ENCODE measurements around the gene TLK1.
"Not testable (repeated sequence)": the region's sequence is repeated elsewhere in the genome, so short reads cannot be mapped to it uniquely, and the experiment has no call there.

Gene TLK1

DNA sequence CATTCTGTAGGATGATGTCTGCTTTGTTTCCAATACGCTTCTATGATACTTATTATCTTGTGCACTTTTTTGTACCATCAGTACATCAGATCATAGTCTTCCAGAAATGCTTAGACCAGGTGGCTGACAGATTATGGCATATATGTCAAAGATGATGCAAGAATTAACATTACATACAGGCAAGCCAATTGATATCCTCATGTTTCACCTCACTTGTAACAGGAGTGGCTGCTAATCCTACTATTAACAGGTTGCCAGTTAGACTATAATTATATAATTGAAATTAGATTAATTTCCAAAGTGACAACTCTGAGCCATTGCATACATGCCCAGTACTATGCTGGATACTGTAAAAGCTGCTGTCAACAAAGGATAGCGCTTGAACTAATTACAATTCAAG is 77.2 kb downstream of the TLK1 start:
- no peak for TF ChIP-seq ZFX (IDR thresholded peaks at IDR 0.05)
- TF ChIP-seq, protein P1, sequence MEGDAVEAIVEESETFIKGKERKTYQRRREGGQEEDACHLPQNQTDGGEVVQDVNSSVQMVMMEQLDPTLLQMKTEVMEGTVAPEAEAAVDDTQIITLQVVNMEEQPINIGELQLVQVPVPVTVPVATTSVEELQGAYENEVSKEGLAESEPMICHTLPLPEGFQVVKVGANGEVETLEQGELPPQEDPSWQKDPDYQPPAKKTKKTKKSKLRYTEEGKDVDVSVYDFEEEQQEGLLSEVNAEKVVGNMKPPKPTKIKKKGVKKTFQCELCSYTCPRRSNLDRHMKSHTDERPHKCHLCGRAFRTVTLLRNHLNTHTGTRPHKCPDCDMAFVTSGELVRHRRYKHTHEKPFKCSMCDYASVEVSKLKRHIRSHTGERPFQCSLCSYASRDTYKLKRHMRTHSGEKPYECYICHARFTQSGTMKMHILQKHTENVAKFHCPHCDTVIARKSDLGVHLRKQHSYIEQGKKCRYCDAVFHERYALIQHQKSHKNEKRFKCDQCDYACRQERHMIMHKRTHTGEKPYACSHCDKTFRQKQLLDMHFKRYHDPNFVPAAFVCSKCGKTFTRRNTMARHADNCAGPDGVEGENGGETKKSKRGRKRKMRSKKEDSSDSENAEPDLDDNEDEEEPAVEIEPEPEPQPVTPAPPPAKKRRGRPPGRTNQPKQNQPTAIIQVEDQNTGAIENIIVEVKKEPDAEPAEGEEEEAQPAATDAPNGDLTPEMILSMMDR (conservative IDR thresholded peaks at IDR 0.05) = no peak

DNA sequence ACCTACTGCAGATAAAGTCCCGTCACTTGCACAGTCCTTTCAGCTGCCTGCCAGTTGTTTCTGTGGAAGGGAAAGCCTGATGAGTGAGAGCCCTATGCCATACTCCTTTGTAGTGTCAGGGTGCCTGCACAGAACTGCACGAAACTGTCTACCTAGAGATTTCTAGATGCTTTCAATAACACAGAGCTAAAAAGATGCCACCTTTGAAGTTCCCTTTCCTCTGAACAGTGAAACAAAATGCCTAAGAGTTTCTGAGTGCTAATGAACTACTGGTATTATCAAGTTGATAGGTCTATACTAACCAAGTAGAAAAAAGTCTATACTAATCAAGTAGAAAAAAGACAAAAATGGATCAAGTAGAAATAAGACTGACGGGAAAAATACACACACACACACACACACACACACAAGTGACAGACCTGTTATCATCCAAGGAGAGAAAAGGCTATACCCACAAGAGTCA is 79.0 kb downstream of the TLK1 start:
- H3K27ac ChIP-seq = no peak overlapping the region
- TF ChIP-seq, protein P1 (conservative IDR thresholded peaks at IDR 0.05) = no peak
- TF ChIP-seq ZFX (IDR thresholded peaks at IDR 0.05) = no peak

More for the DNA sequence above, 77.2 kb downstream of the TLK1 start:
- no peak overlapping the region for H3K27ac ChIP-seq

DNA sequence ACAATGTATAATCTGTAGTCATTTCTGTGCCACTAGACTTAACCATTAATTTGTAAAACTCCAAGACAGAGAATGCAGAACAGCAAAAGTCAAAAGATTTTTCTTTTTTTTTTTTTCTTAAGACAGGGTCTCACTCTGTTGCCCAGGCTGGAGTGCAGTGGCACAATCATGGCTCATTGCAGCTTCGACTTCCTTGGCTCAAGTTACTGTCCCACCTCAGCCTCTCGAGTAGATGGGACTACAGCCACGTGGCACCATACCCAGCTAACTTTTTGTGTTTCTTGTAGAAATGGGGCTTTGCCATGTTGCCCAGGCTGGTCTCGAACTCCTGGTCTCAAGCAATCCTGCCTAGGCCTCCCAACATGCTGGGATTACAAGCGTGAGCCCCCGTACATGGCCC is 80.1 kb downstream of the TLK1 start:
- no peak overlapping the region for H3K27ac ChIP-seq
- TF ChIP-seq, protein P1 (conservative IDR thresholded peaks at IDR 0.05) = no peak
- no peak for TF ChIP-seq ZFX (IDR thresholded peaks at IDR 0.05)

DNA sequence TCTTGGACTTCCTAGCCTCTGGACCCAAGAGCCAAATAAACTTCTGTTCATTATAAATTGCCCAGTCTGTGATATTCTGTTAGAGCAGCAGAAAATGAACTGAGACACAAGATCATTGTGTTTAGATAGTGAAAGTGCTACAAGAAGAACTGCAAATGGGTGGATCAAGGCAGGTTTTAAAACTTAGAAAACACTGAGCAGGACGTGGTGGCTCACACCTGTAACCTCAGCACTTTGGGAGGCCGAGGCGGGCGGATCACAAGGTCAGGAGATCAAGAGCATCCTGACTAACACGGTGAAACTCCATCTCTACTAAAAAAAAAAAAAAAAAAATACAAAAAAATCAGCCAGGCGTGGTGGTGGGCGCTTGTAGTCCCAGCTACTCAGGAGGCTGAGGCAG is 84.3 kb downstream of the TLK1 start:
- not testable (repeated sequence) for H3K27ac ChIP-seq

DNA sequence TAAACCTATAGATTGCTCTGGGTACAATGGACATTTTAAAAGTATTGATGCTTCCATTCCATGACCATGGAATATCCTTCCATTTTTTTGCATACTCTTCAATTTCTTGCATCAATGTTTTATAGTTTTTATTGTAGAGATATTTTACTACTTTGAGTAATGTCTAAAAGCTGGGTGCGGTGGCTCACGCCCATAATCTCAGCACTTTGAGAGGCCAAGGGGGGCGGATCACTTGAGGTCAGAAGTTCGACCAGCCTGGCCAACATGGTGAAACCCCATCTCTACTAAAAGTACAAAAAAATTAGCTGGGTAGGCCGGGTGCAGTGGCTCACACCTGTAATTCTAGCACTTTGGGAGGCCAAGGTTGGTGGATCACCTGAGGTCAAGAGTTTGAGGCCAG is 88.5 kb downstream of the TLK1 start:
- TF ChIP-seq, protein P1 (conservative IDR thresholded peaks at IDR 0.05) = no peak
- no peak for TF ChIP-seq ZFX (IDR thresholded peaks at IDR 0.05)

DNA sequence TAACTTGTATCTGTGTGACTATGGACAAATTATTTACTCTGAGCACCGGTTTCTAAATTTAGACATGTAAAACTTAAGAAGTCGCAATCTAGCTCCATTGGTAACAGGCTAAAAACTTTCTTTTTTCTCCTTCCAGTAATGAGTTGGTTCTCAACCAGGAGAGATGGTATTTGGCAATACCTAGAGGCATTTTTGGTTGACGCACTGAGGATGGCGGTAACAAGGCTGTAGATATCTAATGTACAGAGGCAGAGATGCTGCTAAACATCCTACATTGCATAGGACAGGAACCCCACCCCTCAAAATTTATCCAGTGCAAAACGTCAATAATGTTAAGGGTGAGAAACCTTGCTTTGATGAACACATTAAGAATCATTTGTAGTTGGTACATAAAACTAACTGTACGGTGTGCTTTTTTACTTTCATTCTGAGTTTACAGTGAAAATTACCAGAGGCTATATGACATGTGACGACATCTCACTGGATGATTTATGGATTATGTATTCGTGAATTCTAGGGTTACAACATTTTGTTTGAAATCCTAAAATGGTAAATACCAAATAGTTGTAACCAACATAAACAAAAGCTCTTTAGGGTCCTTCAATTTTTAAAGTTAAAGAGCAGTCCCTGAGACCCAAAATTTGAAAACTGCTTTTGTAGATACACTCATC is 91.3 kb downstream of the TLK1 start:
- no peak overlapping the region for H3K27ac ChIP-seq
- TF ChIP-seq, protein P1 (conservative IDR thresholded peaks at IDR 0.05) = no peak
- no peak for TF ChIP-seq ZFX (IDR thresholded peaks at IDR 0.05)

More for the DNA sequence above, 88.5 kb downstream of the TLK1 start:
- no peak overlapping the region for H3K27ac ChIP-seq

DNA sequence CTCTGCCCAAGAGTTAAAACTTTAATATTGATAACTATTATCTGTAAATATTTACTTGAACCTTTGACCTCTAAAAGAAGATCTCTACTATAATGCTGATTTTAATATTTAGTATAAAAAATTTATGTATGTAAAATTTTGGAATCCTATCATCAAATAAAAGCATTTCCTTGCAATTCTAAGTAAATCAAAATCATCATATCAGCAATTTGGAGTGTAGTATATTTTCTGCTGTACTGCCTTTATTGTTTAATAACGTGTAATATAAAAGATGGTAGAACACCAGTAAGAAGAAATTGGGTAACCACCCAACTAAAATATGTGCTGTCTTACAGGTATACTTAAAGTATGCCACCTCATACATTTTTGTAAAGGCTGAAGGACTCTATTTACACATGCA is 94.6 kb downstream of the TLK1 start:
- H3K27ac ChIP-seq = no peak overlapping the region
- TF ChIP-seq ZFX (IDR thresholded peaks at IDR 0.05) = no peak
- TF ChIP-seq, protein P1 (conservative IDR thresholded peaks at IDR 0.05) = no peak

DNA sequence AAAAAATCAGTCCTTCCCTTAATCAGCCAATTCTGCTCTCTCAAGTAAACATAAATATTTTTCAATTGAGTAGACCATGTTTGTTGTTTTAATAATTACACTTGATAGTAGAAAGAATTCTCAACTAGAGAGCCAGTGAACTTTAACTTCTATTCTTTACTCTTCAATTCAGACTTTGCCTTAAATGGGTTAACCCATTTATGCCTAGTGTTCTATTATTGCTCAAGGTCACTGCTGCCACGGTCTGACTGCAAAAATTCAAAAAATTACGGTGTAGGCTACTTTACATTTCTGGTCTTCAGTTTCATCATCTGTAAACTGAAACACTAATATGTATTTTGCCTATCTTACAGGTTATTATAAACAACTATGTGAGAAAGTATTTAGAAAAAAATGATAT is 103.1 kb downstream of the TLK1 start:
- TF ChIP-seq, protein P1 (conservative IDR thresholded peaks at IDR 0.05) = no peak
- TF ChIP-seq ZFX (IDR thresholded peaks at IDR 0.05) = no peak

More for the DNA sequence above, 103.1 kb downstream of the TLK1 start:
- no peak overlapping the region for H3K27ac ChIP-seq

Data from C4-2B (cell line).